ENCODE data around the gene GNG7. TPM values are rescaled to one million over a fixed set of nuclear protein-coding genes. Genes with fewer than 3 reads are reported as not detected.
"Not testable (repeated sequence)": the region's sequence is repeated elsewhere in the genome, so short reads cannot be mapped to it uniquely, and the experiment has no call there.

Gene GNG7
- total RNA-seq, 1 donor, result 5.1 TPM

- no peak for DNase-seq (ENCODE audit: low read depth in 2 of 3, low spot score in 2 of 3)
These were observed 208.4 kb downstream of the GNG7 start for GRCh38 chr19:2494084-2494446.

GRCh38 chr19:2493448-2493847 is 209.0 kb downstream of the GNG7 start:
- not testable (repeated sequence) for DNase-seq (ENCODE audit: low read depth in 2 of 3, low spot score in 2 of 3)

- no peak for DNase-seq (ENCODE audit: low read depth in 2 of 3, low spot score in 2 of 3)
These were observed 209.6 kb downstream of the GNG7 start for GRCh38 chr19:2492870-2493269.

- DNase-seq (ENCODE audit: low read depth in 2 of 3, low spot score in 2 of 3), result peak in 1 of 3 donors; percentile 87
These were observed 211.2 kb downstream of the GNG7 start for GRCh38 chr19:2491130-2491801.

- no peak for DNase-seq (ENCODE audit: low read depth in 2 of 3, low spot score in 2 of 3)
These were observed 211.8 kb downstream of the GNG7 start for GRCh38 chr19:2490659-2491058.

GRCh38 chr19:2488942-2489731 is 213.4 kb downstream of the GNG7 start:
- peak in 1 of 3 donors; percentile 44 for DNase-seq (ENCODE audit: low read depth in 2 of 3, low spot score in 2 of 3)

- DNase-seq (ENCODE audit: low read depth in 2 of 3, low spot score in 2 of 3), result no peak
These were observed 214.0 kb downstream of the GNG7 start for GRCh38 chr19:2488405-2488941.

GRCh38 chr19:2487842-2488241 is 214.7 kb downstream of the GNG7 start:
- peak in 1 of 3 donors; percentile 36 for DNase-seq (ENCODE audit: low read depth in 2 of 3, low spot score in 2 of 3)

- DNase-seq (ENCODE audit: low read depth in 2 of 3, low spot score in 2 of 3), result no peak
These were observed 215.4 kb downstream of the GNG7 start for GRCh38 chr19:2487090-2487489.

GRCh38 chr19:2485428-2485827 is 217.1 kb downstream of the GNG7 start:
- no peak for DNase-seq (ENCODE audit: low read depth in 2 of 3, low spot score in 2 of 3)

- DNase-seq (ENCODE audit: low read depth in 2 of 3, low spot score in 2 of 3), result no peak
These were observed 218.1 kb downstream of the GNG7 start for GRCh38 chr19:2484178-2484937.

- no peak for DNase-seq (ENCODE audit: low read depth in 2 of 3, low spot score in 2 of 3)
These were observed 218.9 kb downstream of the GNG7 start for GRCh38 chr19:2483484-2484151.

GRCh38 chr19:2483084-2483483 is 219.4 kb downstream of the GNG7 start:
- DNase-seq (ENCODE audit: low read depth in 2 of 3, low spot score in 2 of 3), result no peak

GRCh38 chr19:2482354-2483038 is 220.0 kb downstream of the GNG7 start:
- no peak for DNase-seq (ENCODE audit: low read depth in 2 of 3, low spot score in 2 of 3)

GRCh38 chr19:2481466-2481865 is 221.0 kb downstream of the GNG7 start:
- DNase-seq (ENCODE audit: low read depth in 2 of 3, low spot score in 2 of 3), result no peak

GRCh38 chr19:2479556-2480194 is 222.8 kb downstream of the GNG7 start:
- DNase-seq (ENCODE audit: low read depth in 2 of 3, low spot score in 2 of 3), result no peak

GRCh38 chr19:2478756-2479555 is 223.5 kb downstream of the GNG7 start:
- peak in 2 of 3 donors; percentile 72 to 80 for DNase-seq (ENCODE audit: low read depth in 2 of 3, low spot score in 2 of 3)

- peak in 2 of 3 donors; percentile 75 to 85 for DNase-seq (ENCODE audit: low read depth in 2 of 3, low spot score in 2 of 3)
These were observed 224.2 kb downstream of the GNG7 start for GRCh38 chr19:2478278-2478755.
